Measurements from ENCODE around the gene SMARCA1. TPM values are rescaled to one million over a fixed set of nuclear protein-coding genes. Genes with fewer than 3 reads are reported as not detected.

SMARCA1 gene
- total RNA-seq, 2 experiments from 2014 or later, result 0.19 TPM; not detected in 1

- no peak overlapping the region for H3K4me3 ChIP-seq (ENCODE audit: low read depth, low read length, poor library complexity, severe bottlenecking)
- H3K9me3 ChIP-seq (ENCODE audit: low read length), result no peaks in the 10 kb centered on the region
- TF ChIP-seq CTCF (conservative IDR thresholded peaks at IDR 0.05; ENCODE audit: low read length) (no peak), EZH2phosphoT487 (IDR thresholded peaks at IDR 0.05; ENCODE audit: borderline replicate concordance, low read depth, low read length) (no peak)
- peaks cover 6% of the 10 kb centered on the region for H3K4me1 ChIP-seq (ENCODE audit: insufficient read depth, low read length, poor library complexity, severe bottlenecking)
- no peaks in the 10 kb centered on the region for H3K79me2 ChIP-seq (ENCODE audit: insufficient read depth, low read depth, low read length)
- H3K36me3 ChIP-seq (ENCODE audit: insufficient read depth, low read length), result peaks cover 52% of the 10 kb centered on the region
- ChIA-PET POLR2A (interaction anchor here (0.6 kb wide), 1 partner anchor 774 kb away, joined by 4 read pairs; no protein-coding TSS in a partner anchor), CTCF (ENCODE audit: unreplicated experiment) (no interaction called here)
- no peaks in the 10 kb centered on the region for H3K9me2 ChIP-seq (ENCODE audit: insufficient read depth, low read length)
- no peak overlapping the region for H2AFZ ChIP-seq (ENCODE audit: low read length)
- no peak overlapping the region for H3K27ac ChIP-seq (ENCODE audit: low read depth, low read length, poor library complexity, severe bottlenecking)
- no peaks in the 10 kb centered on the region for H4K20me1 ChIP-seq (ENCODE audit: insufficient read depth, low read length)
- H3K4me2 ChIP-seq (ENCODE audit: low read length), result no peak overlapping the region
- no TSS peak for BruUV-seq (replicated peaks)
- no peak for DNase-seq (ENCODE audit: low spot score)
- intact Hi-C loops (cut with micrococcal nuclease; ENCODE audit: unreplicated experiment), result no loop called here
Observed at GRCh38 chrX:129561453-129561852, 38.2 kb upstream of the SMARCA1 start.

DNA sequence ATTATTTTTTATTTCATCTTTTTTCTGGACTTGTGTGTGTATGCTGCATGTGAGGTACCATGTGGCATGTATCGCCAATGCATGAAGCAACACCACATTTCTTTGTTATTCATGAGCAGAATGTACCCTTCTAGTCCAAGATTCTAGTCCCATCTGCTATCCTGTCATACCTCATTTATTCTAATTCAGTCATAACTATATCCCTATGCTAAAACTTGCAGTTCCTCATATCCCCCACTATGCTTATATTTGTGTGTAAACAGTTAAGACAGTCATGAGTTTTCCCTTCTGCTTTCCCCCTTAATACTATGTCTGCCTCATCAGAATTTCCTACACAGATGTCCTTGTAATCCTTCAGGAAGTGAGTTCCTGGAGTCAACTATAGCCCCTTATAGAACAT, 36.5 kb upstream of the SMARCA1 start:
- BruUV-seq (replicated peaks), result no TSS peak
- no peaks in the 10 kb centered on the region for H3K9me2 ChIP-seq (ENCODE audit: insufficient read depth, low read length)
- no peaks in the 10 kb centered on the region for H3K79me2 ChIP-seq (ENCODE audit: insufficient read depth, low read depth, low read length)
- no peak overlapping the region for H2AFZ ChIP-seq (ENCODE audit: low read length)
- CTCF ChIA-PET (ENCODE audit: unreplicated experiment), result no interaction called here
- H3K4me2 ChIP-seq (ENCODE audit: low read length), result no peak overlapping the region
- no peak for TF ChIP-seq CTCF (conservative IDR thresholded peaks at IDR 0.05; ENCODE audit: low read length)
- no peak for TF ChIP-seq EZH2phosphoT487 (IDR thresholded peaks at IDR 0.05; ENCODE audit: borderline replicate concordance, low read depth, low read length)
- H3K4me1 ChIP-seq (ENCODE audit: insufficient read depth, low read length, poor library complexity, severe bottlenecking), result peaks cover 6% of the 10 kb centered on the region
- no peaks in the 10 kb centered on the region for H4K20me1 ChIP-seq (ENCODE audit: insufficient read depth, low read length)
- H3K27ac ChIP-seq (ENCODE audit: low read depth, low read length, poor library complexity, severe bottlenecking), result no peak overlapping the region
- peaks cover 57% of the 10 kb centered on the region for H3K36me3 ChIP-seq (ENCODE audit: insufficient read depth, low read length)
- no peak overlapping the region for H3K4me3 ChIP-seq (ENCODE audit: low read depth, low read length, poor library complexity, severe bottlenecking)
- intact Hi-C loops (cut with micrococcal nuclease; ENCODE audit: unreplicated experiment), result no loop called here
- POLR2A ChIA-PET, result interaction anchor here (0.6 to 1.7 kb wide), 2 partner anchors 12 to 616 kb away, joined by 4 read pairs; no protein-coding TSS in a partner anchor
- no peaks in the 10 kb centered on the region for H3K9me3 ChIP-seq (ENCODE audit: low read length)
- DNase-seq (ENCODE audit: low spot score), result no peak

- Histone ChIP-seq H3K27ac (ENCODE audit: low read depth, low read length, poor library complexity, severe bottlenecking) (no peak overlapping the region), H3K36me3 (ENCODE audit: insufficient read depth, low read length) (peaks cover 55% of the 10 kb centered on the region), H3K4me3 (ENCODE audit: low read depth, low read length, poor library complexity, severe bottlenecking) (no peak overlapping the region), H3K9me3 (ENCODE audit: low read length) (no peaks in the 10 kb centered on the region), H2AFZ (ENCODE audit: low read length) (no peak overlapping the region), H3K4me2 (ENCODE audit: low read length) (no peak overlapping the region), H4K20me1 (ENCODE audit: insufficient read depth, low read length) (no peaks in the 10 kb centered on the region), H3K79me2 (ENCODE audit: insufficient read depth, low read depth, low read length) (no peaks in the 10 kb centered on the region), H3K9me2 (ENCODE audit: insufficient read depth, low read length) (no peaks in the 10 kb centered on the region), H3K4me1 (ENCODE audit: insufficient read depth, low read length, poor library complexity, severe bottlenecking) (peaks cover 22% of the 10 kb centered on the region)
- intact Hi-C loops (cut with micrococcal nuclease; ENCODE audit: unreplicated experiment), result no loop called here
- DNase-seq (ENCODE audit: low spot score), result no peak
- ChIA-PET CTCF (ENCODE audit: unreplicated experiment) (interaction anchor here (0.7 kb wide), 1 partner anchor 13 kb away, joined by 3 read pairs; no protein-coding TSS in a partner anchor), POLR2A (interaction anchor here (0.5 to 0.6 kb wide), 2 partner anchors 21 to 1106 kb away, joined by 3 read pairs; no protein-coding TSS in a partner anchor)
- BruUV-seq (replicated peaks), result no TSS peak
- no peak for TF ChIP-seq EZH2phosphoT487 (IDR thresholded peaks at IDR 0.05; ENCODE audit: borderline replicate concordance, low read depth, low read length)
- no peak for TF ChIP-seq CTCF (conservative IDR thresholded peaks at IDR 0.05; ENCODE audit: low read length)
Observed at GRCh38 chrX:129557844-129558480, 34.7 kb upstream of the SMARCA1 start.

Data from OCI-LY7 (cell line).